Vagina (tissue), 2 donors: ENCODE measurements around the gene CDH13.

ENCODE experiments used
- CTCF ChIP-seq, 3 experiments: fragments of 450-650 bp in 2 of 3; fragments of 200-600 bp in 1 of 3; sonication (generic) in 1 of 3; IDR thresholded peaks; one replicate each; pipeline ENCODE4 v1.5.1; 2017 to 2019; ENCODE audit warnings: antibody characterized with exemption in 3 of 3, mild to moderate bottlenecking in 2 of 3, moderate library complexity in 2 of 3
- POLR2A ChIP-seq, 2 donors: fragments of 450-650 bp; IDR thresholded peaks; one replicate each; pipeline ENCODE4 v1.6.1; 2017; ENCODE audit warnings: antibody characterized with exemption in 2 of 2, mild to moderate bottlenecking in 2 of 2, moderate library complexity in 2 of 2
- POLR2AphosphoS5 ChIP-seq, 2 donors: sonication (generic); formaldehyde crosslinking; IDR thresholded peaks; one replicate each; pipeline ENCODE4 v1.9.0; 2017; ENCODE audit warnings: antibody characterized with exemption in 2 of 2, mild to moderate bottlenecking in 2 of 2, low read depth in 1 of 2; ENCODE audit not compliant: insufficient read depth in 1 of 2

- TF ChIP-seq CTCF (IDR thresholded peaks at IDR 0.05) (no peak), POLR2A (IDR thresholded peaks at IDR 0.05) (no peak), POLR2AphosphoS5 (IDR thresholded peaks at IDR 0.05; ENCODE audit: insufficient read depth in 1 of 2, low read depth in 1 of 2) (no peak)
These were observed 925.5 kb downstream of the CDH13 start for GRCh38 chr16:83552228-83552627.
